ENCODE data around the gene KCNMB3. TPM values are rescaled to one million over a fixed set of nuclear protein-coding genes. Genes with fewer than 3 reads are reported as not detected.

Gene KCNMB3
- total RNA-seq (10 to 100 TPM in 1 of 7 donors, 1 to 10 TPM in 6; 4.6 to 10.5 (median 6.7) TPM), polyA plus RNA-seq (1 to 10 TPM; 4.5 to 7.3 (median 7.2) TPM)
- long read RNA-seq, donor 1, full-length matches to known transcripts = 3 of 3 reads
- long read RNA-seq, donor 1, partial matches to known transcripts = 0 of 3 reads
- long read RNA-seq, donor 1, other reads (novel, unspliced or antisense) = 0 of 3 reads
- long read RNA-seq, donor 2, partial matches to known transcripts = 0 of 1 reads
- long read RNA-seq, donor 2, other reads (novel, unspliced or antisense) = 0 of 1 reads

- 93 to 98% (median 95%) methylated on average over 6 of the region's 6 CpGs for WGBS, 5 donors
- intact Hi-C loops (cut with DNase I; ENCODE audit: low total_unique reads) = no loop called here
- H3K4me1 ChIP-seq = no peaks in the 10 kb centered on the region
Measured at GRCh38 chr3:179250803-179251476, at the start of gene KCNMB3. Gene KCNMB3 (minus strand): TSS chr3:179251114. CDS start chr3:179250990, 124 bp downstream.

GRCh38 chr3:179299999-179300613, 49.2 kb upstream of the KCNMB3 start:
- Histone ChIP-seq H3K9me3 (peaks cover 0 to 9% (median 0%) of the 10 kb centered on the region in 8 donors), H3K27me3 (replicated peaks in 1 of 7) (no peaks in the 10 kb centered on the region), H3K27ac (no peak overlapping the region), H3K36me3 (no peaks in the 10 kb centered on the region), H3K4me3 (no peak overlapping the region), H3K4me1 (no peaks in the 10 kb centered on the region)
- no peak for TF ChIP-seq POLR2AphosphoS5 (IDR thresholded peaks at IDR 0.05)
- intact Hi-C loops (cut with DNase I; ENCODE audit: low total_unique reads) = no loop called here
- no peak for DNase-seq
- whole genome bisulfite sequencing, 5 donors = 76 to 89% (median 86%) methylated on average over 5 of the region's 5 CpGs

More at GRCh38 chr3:179250803-179251476, at the start of gene KCNMB3:
- no peak for DNase-seq
- no peaks in the 10 kb centered on the region for H3K9me3 ChIP-seq
- TF ChIP-seq, protein P1, sequence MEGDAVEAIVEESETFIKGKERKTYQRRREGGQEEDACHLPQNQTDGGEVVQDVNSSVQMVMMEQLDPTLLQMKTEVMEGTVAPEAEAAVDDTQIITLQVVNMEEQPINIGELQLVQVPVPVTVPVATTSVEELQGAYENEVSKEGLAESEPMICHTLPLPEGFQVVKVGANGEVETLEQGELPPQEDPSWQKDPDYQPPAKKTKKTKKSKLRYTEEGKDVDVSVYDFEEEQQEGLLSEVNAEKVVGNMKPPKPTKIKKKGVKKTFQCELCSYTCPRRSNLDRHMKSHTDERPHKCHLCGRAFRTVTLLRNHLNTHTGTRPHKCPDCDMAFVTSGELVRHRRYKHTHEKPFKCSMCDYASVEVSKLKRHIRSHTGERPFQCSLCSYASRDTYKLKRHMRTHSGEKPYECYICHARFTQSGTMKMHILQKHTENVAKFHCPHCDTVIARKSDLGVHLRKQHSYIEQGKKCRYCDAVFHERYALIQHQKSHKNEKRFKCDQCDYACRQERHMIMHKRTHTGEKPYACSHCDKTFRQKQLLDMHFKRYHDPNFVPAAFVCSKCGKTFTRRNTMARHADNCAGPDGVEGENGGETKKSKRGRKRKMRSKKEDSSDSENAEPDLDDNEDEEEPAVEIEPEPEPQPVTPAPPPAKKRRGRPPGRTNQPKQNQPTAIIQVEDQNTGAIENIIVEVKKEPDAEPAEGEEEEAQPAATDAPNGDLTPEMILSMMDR (IDR thresholded peaks at IDR 0.05 in 8 of 11, conservative IDR thresholded peaks at IDR 0.05 in 3 of 11) = no peak
- TF ChIP-seq POLR2A (IDR thresholded peaks at IDR 0.05) = no peak
- no peak for TF ChIP-seq POLR2AphosphoS5 (IDR thresholded peaks at IDR 0.05)
- no peaks in the 10 kb centered on the region for H3K27me3 ChIP-seq (replicated peaks in 1 of 7)
- H3K36me3 ChIP-seq = peaks cover 0 to 34% (median 2%) of the 10 kb centered on the region in 6 donors
- no peak within 1 kb of the TSS for H3K4me3 ChIP-seq
- no peak within 1 kb of the TSS for H3K27ac ChIP-seq

- no peak for DNase-seq
- intact Hi-C loops (cut with DNase I; ENCODE audit: low total_unique reads) = no loop called here
- H3K4me3 ChIP-seq = no peak overlapping the region
- 84 to 94% (median 91%) methylated on average over 2 of the region's 2 CpGs for WGBS, 5 donors
- H3K27ac ChIP-seq = no peak overlapping the region
- no peaks in the 10 kb centered on the region for H3K36me3 ChIP-seq
- H3K4me1 ChIP-seq = no peaks in the 10 kb centered on the region
- peaks cover 0 to 9% (median 0%) of the 10 kb centered on the region in 8 donors for H3K9me3 ChIP-seq
- no peak for TF ChIP-seq POLR2AphosphoS5 (IDR thresholded peaks at IDR 0.05)
- TF ChIP-seq, protein P1 (IDR thresholded peaks at IDR 0.05 in 8 of 11, conservative IDR thresholded peaks at IDR 0.05 in 3 of 11) = no peak
- TF ChIP-seq POLR2A (IDR thresholded peaks at IDR 0.05) = no peak
- H3K27me3 ChIP-seq (replicated peaks in 1 of 7) = no peaks in the 10 kb centered on the region
Measured at GRCh38 chr3:179299316-179299715, 48.4 kb upstream of the KCNMB3 start.

DNA sequence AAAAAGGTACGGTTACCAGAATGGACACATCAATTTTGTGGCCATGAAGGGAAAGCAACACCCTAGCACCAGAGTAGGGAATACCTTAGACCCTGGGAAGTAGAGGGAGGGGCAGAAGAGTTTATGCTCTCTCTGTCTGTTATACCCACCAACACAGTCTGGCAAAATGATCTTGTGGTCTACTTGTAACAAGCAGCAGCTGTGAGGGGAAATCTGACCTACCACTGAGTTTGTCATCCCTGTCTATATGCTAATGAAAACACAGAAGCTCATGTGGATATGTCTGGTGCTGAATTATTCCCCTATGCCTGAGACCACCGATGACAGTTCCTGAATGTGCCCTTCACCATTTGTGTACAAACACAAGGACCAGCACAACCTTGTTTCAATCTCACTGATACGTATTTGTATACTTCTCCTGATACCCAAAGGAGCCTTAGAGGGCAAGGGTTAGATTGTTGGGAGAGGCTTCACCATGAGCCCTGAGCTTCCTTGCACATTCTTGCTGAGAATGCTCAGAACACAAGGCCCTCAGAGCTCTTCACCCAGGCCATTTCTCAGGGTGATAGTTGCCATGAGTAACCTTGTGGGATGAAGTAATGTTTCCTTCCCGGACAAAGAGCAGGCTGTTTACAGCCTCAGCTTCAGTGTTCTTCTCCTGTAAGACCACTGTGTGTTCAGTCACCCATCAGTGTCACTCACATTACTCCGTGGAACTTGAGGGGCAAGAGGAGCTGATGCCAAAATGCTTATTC, 47.2 kb upstream of the KCNMB3 start:
- peaks cover 0 to 9% (median 0%) of the 10 kb centered on the region in 8 donors for H3K9me3 ChIP-seq
- DNase-seq = no peak
- H3K4me1 ChIP-seq = no peaks in the 10 kb centered on the region
- peak overlapping the region in 4 of 8 donors; percentile 9 to 41 (median 38) for H3K27ac ChIP-seq
- 54 to 80% (median 72%) methylated on average over 5 of the region's 5 CpGs for WGBS, 5 donors
- H3K4me3 ChIP-seq = no peak overlapping the region
- intact Hi-C loops (cut with DNase I; ENCODE audit: low total_unique reads) = no loop called here
- TF ChIP-seq POLR2A (IDR thresholded peaks at IDR 0.05) (no peak), POLR2AphosphoS5 (IDR thresholded peaks at IDR 0.05) (peak in 1 of 3 donors; percentile 37)
- TF ChIP-seq, protein P1 (IDR thresholded peaks at IDR 0.05 in 8 of 11, conservative IDR thresholded peaks at IDR 0.05 in 3 of 11) = no peak
- no peaks in the 10 kb centered on the region for H3K36me3 ChIP-seq
- H3K27me3 ChIP-seq (replicated peaks in 1 of 7) = no peaks in the 10 kb centered on the region
